Lung (tissue), 12 donors: Measurements from ENCODE around the gene SLC9A9. TPM values are rescaled to one million over a fixed set of nuclear protein-coding genes. Genes with fewer than 3 reads are reported as not detected.

Source experiments
- ATAC-seq: fragments of 200-7000 bp; cut with Tn5 transposase; one replicate; pipeline ENCODE4 v1.9.1; 2020; ENCODE audit warnings: moderate number of reproducible peaks; ENCODE audit not compliant: insufficient read depth, low FRiP score
- DNase-seq, 3 donors: peaks; one replicate each; pipeline ENCODE4 v3.0.0-alpha.2; 2013 to 2017
- H3K27ac ChIP-seq, 2 donors: one replicate each; pipeline ENCODE4 v1.5.1; 2013; ENCODE audit warnings: mild to moderate bottlenecking in 2 of 2, moderate library complexity in 2 of 2, control low read depth in 1 of 2, inconsistent platforms in 1 of 2, low read depth in 1 of 2, low read length in 1 of 2
- H3K27me3 ChIP-seq, 3 donors: one replicate each; pipeline ENCODE4 v1.5.1; 2013; ENCODE audit warnings: low read length in 2 of 3; ENCODE audit not compliant: control insufficient read depth in 3 of 3, insufficient read depth in 3 of 3
- H3K36me3 ChIP-seq, 4 donors: one replicate each; pipeline ENCODE4 v1.5.1; 2013; ENCODE audit warnings: low read length in 4 of 4, mild to moderate bottlenecking in 1 of 4, moderate library complexity in 1 of 4; ENCODE audit not compliant: control insufficient read depth in 4 of 4, insufficient read depth in 4 of 4
- H3K4me1 ChIP-seq, 5 donors: one replicate each; pipeline ENCODE4 v1.5.1; 2013; ENCODE audit warnings: low read length in 5 of 5, mild to moderate bottlenecking in 2 of 5, moderate library complexity in 1 of 5; ENCODE audit not compliant: control insufficient read depth in 5 of 5, insufficient read depth in 5 of 5
- H3K4me3 ChIP-seq: one replicate; pipeline ENCODE4 v1.5.1; 2013; ENCODE audit warnings: mild to moderate bottlenecking, control low read depth, moderate library complexity
- H3K9ac ChIP-seq, 2 donors: one replicate each; pipeline ENCODE4 v1.5.1; 2013; ENCODE audit warnings: low read length in 2 of 2, control low read depth in 1 of 2; ENCODE audit not compliant: insufficient read depth in 1 of 2
- H3K9me3 ChIP-seq, 4 donors: one replicate each; pipeline ENCODE4 v1.5.1; 2013; ENCODE audit warnings: low read length in 3 of 4, mild to moderate bottlenecking in 1 of 4, moderate library complexity in 1 of 4; ENCODE audit not compliant: control insufficient read depth in 4 of 4, insufficient read depth in 3 of 4
- CTCF ChIP-seq: IDR thresholded peaks from 2 replicates; pipeline ENCODE4 v1.5.1; 2012; ENCODE audit warnings: mild to moderate bottlenecking; ENCODE audit errors: control extremely low read depth, extremely low read depth
- WGBS, 2 donors: extraction: QIAGEN DNeasy Blood & Tissue Kit; methylation state at CpG; one replicate each; pipeline ENCODE4 v1.1.7; 2013; 5-methylcytosine and 5-hydroxymethylcytosine counted together
- polyA plus RNA-seq, 2 donors: library from polyadenylated mRNA; stranded (reverse); fragments of 200-250 nt; gene quantifications; one replicate each; pipeline ENCODE4 v1.2.1, GENCODE V29; 2013
- total RNA-seq, 2 donors: library from RNA; depleted of rRNA in 1 of 2; stranded (reverse); fragments of >200 nt in 1 of 2; gene quantifications; one replicate each; pipeline ENCODE4 v1.2.1, GENCODE V29; 2014 to 2021
- donor health status: control.
- donor health status: control.
- donor health status: Bipolar disorder and iron deficiency.
- donor health status: healthy.
- donor health status: DM: yes; HTN: yes; CAD: no.

The SLC9A9 gene
- total and polyA plus RNA-seq, 4 donors: 2.2 to 66.3 (median 8.2) TPM

- no peak for ATAC-seq
- peak in 1 of 3 donors; percentile 30 for DNase-seq
- 20 to 57% methylated on average over 1 of the region's 1 CpG for WGBS, 2 donors
These were observed 78.7 kb downstream of the SLC9A9 start for GRCh38 chr3:143769616-143770015.

GRCh38 chr3:143764840-143765239 is 83.4 kb downstream of the SLC9A9 start:
- no peak overlapping the region for H3K9ac ChIP-seq
- TF ChIP-seq CTCF: no peak
- WGBS, 2 donors: 96 to 100% methylated on average over 1 of the region's 1 CpG
- no peaks in the 10 kb centered on the region for H3K27me3 ChIP-seq
- no peak overlapping the region for H3K27ac ChIP-seq
- H3K36me3 ChIP-seq: no peaks in the 10 kb centered on the region
- no peak for DNase-seq
- H3K9me3 ChIP-seq: no peaks in the 10 kb centered on the region
- no peak for ATAC-seq
- no peak overlapping the region for H3K4me3 ChIP-seq
- peaks cover 0 to 17% (median 0%) of the 10 kb centered on the region in 5 donors for H3K4me1 ChIP-seq

More at GRCh38 chr3:143769616-143770015, 78.7 kb downstream of the SLC9A9 start:
- Histone ChIP-seq H3K4me1 (peaks cover 0 to 41% (median 6%) of the 10 kb centered on the region in 5 donors), H3K9me3 (no peaks in the 10 kb centered on the region), H3K4me3 (no peak overlapping the region), H3K36me3 (no peaks in the 10 kb centered on the region), H3K27ac (no peak overlapping the region), H3K27me3 (no peaks in the 10 kb centered on the region), H3K9ac (no peak overlapping the region)
- TF ChIP-seq CTCF: no peak

DNA sequence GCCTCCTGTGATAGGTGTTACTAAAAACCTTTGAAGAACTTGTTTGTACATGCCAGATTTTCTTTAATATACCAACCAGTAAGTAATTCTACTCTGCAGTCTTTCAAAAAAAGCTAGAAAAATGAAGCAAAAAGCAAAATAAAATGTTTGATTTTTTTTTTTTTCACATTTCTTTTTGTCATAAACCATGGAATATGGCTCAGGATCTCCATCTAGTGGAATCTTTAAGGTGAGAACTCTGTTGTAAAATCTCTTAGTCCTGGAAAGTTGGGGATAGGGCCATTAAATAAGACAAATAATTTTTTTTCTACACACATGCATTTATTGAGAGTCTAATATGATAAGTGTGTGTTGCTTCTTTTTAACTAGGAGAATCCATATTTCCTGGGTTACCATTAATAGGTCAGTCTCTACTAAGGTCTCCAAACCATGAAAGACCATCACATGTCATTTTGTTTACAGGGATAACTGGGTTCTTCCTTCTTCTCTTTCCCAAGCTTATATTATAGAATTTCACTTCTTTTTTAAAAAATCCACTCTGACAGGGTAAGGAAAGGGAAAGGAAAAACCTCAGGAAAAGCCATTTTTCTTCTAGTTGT is 84.6 kb downstream of the SLC9A9 start:
- no peak overlapping the region for H3K27ac ChIP-seq
- no peaks in the 10 kb centered on the region for H3K9me3 ChIP-seq
- H3K4me1 ChIP-seq: peaks cover 0 to 6% (median 0%) of the 10 kb centered on the region in 5 donors
- H3K36me3 ChIP-seq: no peaks in the 10 kb centered on the region
- no peak overlapping the region for H3K9ac ChIP-seq
- no peak for TF ChIP-seq CTCF
- no peaks in the 10 kb centered on the region for H3K27me3 ChIP-seq
- peak in 2 of 3 donors; percentile 87 to 89 for DNase-seq
- no peak for ATAC-seq
- no peak overlapping the region for H3K4me3 ChIP-seq

GRCh38 chr3:143757691-143758090 is 90.6 kb downstream of the SLC9A9 start:
- Histone ChIP-seq H3K9me3 (no peaks in the 10 kb centered on the region), H3K36me3 (no peaks in the 10 kb centered on the region), H3K27ac (no peak overlapping the region), H3K4me1 (peaks cover 0 to 37% (median 2%) of the 10 kb centered on the region in 5 donors), H3K4me3 (no peak overlapping the region), H3K27me3 (no peaks in the 10 kb centered on the region), H3K9ac (no peak overlapping the region)
- no peak for DNase-seq
- TF ChIP-seq CTCF: no peak
- ATAC-seq: no peak
- 66 to 70% methylated on average over 4 of the region's 4 CpGs for WGBS, 2 donors
